Measurements from ENCODE around the gene SCOC. TPM values are rescaled to one million over a fixed set of nuclear protein-coding genes. Genes with fewer than 3 reads are reported as not detected.

Gene SCOC
- total RNA-seq, 1 donor from 2014 or later: 45.4 TPM

- H3K4me1 ChIP-seq: no peaks in the 10 kb centered on the region
- no peaks in the 10 kb centered on the region for H3K27me3 ChIP-seq
- DNase-seq: no peak
- no peaks in the 10 kb centered on the region for H3K9me3 ChIP-seq
- TF ChIP-seq CTCF (IDR thresholded peaks at IDR 0.05): no peak
- H3K36me3 ChIP-seq: no peaks in the 10 kb centered on the region
- no peak overlapping the region for H3K27ac ChIP-seq
- no peak overlapping the region for H3K4me3 ChIP-seq
- intact Hi-C loops (cut with DNase I): no loop called here
- peak; percentile 50 for ATAC-seq
Measured at GRCh38 chr4:140344101-140344500, 29.3 kb upstream of the SCOC start.

DNA sequence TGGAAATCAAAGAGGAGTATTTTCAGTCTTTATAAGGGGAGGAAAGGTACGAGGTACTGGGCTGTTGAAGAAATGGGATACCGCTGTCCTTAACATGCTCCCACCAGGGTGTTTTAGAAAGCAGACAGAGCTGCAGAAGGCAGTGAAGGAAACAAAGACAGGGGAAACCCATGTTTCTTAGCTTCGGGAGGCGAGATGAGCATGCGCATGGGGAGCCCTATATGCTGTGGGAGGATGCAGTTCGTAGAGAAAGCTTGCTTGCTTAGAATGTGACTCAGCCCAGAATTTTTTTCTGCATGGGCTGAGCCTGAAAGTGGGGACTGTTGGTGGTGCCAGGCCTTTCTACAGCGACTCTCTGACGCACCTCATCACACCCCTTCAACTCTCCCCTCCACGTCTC is 28.8 kb upstream of the SCOC start:
- TF ChIP-seq CTCF (IDR thresholded peaks at IDR 0.05): no peak
- intact Hi-C loops (cut with DNase I): no loop called here
- H3K27me3 ChIP-seq: no peaks in the 10 kb centered on the region
- H3K4me3 ChIP-seq: no peak overlapping the region
- no peaks in the 10 kb centered on the region for H3K4me1 ChIP-seq
- H3K36me3 ChIP-seq: no peaks in the 10 kb centered on the region
- H3K9me3 ChIP-seq: no peaks in the 10 kb centered on the region
- no peak for DNase-seq
- ATAC-seq: no peak
- H3K27ac ChIP-seq: no peak overlapping the region

GRCh38 chr4:140346136-140346535 is 27.3 kb upstream of the SCOC start:
- no peak overlapping the region for H3K4me3 ChIP-seq
- no peaks in the 10 kb centered on the region for H3K4me1 ChIP-seq
- ATAC-seq (no peak), DNase-seq (no peak)
- TF ChIP-seq CTCF (IDR thresholded peaks at IDR 0.05): no peak
- no peaks in the 10 kb centered on the region for H3K36me3 ChIP-seq
- no peaks in the 10 kb centered on the region for H3K27me3 ChIP-seq
- H3K27ac ChIP-seq: no peak overlapping the region
- intact Hi-C loops (cut with DNase I): no loop called here
- H3K9me3 ChIP-seq: no peaks in the 10 kb centered on the region

DNA sequence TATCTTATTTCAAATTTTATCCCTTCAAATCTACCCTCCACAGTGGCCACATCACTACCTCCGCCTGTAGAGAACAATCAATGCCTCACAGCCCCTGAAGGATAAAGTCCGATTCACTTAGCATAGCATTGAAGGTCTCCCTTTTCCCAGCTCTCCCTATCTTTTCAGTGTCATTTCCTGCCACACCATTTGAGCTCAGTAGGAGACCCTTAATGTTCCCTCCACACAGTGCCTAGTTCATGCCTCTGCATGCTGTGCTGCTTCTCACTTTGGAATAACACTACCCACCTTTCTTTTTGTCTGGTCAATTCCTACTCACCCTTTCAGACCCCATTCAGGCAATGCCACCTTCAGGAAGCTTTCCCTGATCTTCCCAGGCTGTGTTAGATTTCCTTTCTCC is 23.6 kb upstream of the SCOC start:
- H3K4me1 ChIP-seq: no peaks in the 10 kb centered on the region
- H3K9me3 ChIP-seq: no peaks in the 10 kb centered on the region
- ATAC-seq: no peak
- H3K4me3 ChIP-seq: no peak overlapping the region
- no peaks in the 10 kb centered on the region for H3K36me3 ChIP-seq
- DNase-seq: no peak
- TF ChIP-seq CTCF (IDR thresholded peaks at IDR 0.05): no peak
- intact Hi-C loops (cut with DNase I): loop anchor here (10.0 kb wide), 1 partner anchor 505 kb away; no protein-coding TSS in a partner anchor
- H3K27ac ChIP-seq: no peak overlapping the region
- H3K27me3 ChIP-seq: no peaks in the 10 kb centered on the region

- TF ChIP-seq CTCF (IDR thresholded peaks at IDR 0.05): no peak
- ATAC-seq (no peak), DNase-seq (no peak)
- intact Hi-C loops (cut with DNase I): loop anchor here (10.0 kb wide), 1 partner anchor 503 kb away; no protein-coding TSS in a partner anchor
- Histone ChIP-seq H3K27me3 (no peaks in the 10 kb centered on the region), H3K4me1 (no peaks in the 10 kb centered on the region), H3K36me3 (no peaks in the 10 kb centered on the region), H3K27ac (no peak overlapping the region), H3K9me3 (no peaks in the 10 kb centered on the region), H3K4me3 (no peak overlapping the region)
Measured at GRCh38 chr4:140351093-140352075, 22.1 kb upstream of the SCOC start.

Data from upper lobe of right lung (tissue), 1 donor.